Endothelial cell of umbilical vein (primary cell): ENCODE data around the gene NAV3. TPM values are rescaled to one million over a fixed set of nuclear protein-coding genes. Genes with fewer than 3 reads are reported as not detected.

Experiments
- BruUV-seq: library from RNA; stranded (reverse); fragments of 400-500 nt; replicated peaks from 2 replicates; lab custom pipeline; 2021; lab: Mats Ljungman, UMichigan
- CTCF ChIA-PET: fragments of 300-600, 350-600 bp; sonication (Branson Sonifier 250); formaldehyde crosslinking; loops from one replicate; lab custom pipeline; 2021; ENCODE audit warnings: antibody characterized with exemption, inconsistent platforms; lab: Charles Lee
- POLR2A ChIA-PET: fragments of 300-600, 350-600 bp; sonication (Branson Sonifier 250); formaldehyde crosslinking; loops from one replicate; lab custom pipeline; 2021; ENCODE audit warnings: antibody characterized with exemption, inconsistent platforms; lab: Charles Lee
- DNase-seq: peaks from one replicate; pipeline ENCODE4 v3.0.0-alpha.2; 2011; ENCODE audit warnings: low read depth, low spot score
- FAIRE-seq: peaks from 2 replicates; lab custom pipeline; 2011; peaks lifted over from hg19 to GRCh38; lab: Jason Lieb, UNC
- H2AFZ ChIP-seq: 2 replicates; pipeline ENCODE4 v1.6.0; 2012; ENCODE audit warnings: low read depth, low read length, control low read depth, inconsistent platforms
- H3K27ac ChIP-seq: 2 replicates; pipeline ENCODE4 v1.5.1; 2011; ENCODE audit warnings: low read depth, mild to moderate bottlenecking, control low read depth, low read length, moderate library complexity; ENCODE audit not compliant: insufficient read depth
- H3K27me3 ChIP-seq, 2 experiments: 2 replicates each; pipeline versions ENCODE4 v1.6.0 to v1.6.1; 2011; ENCODE audit warnings: low read length in 2 of 2, mixed read lengths in 1 of 2; ENCODE audit not compliant: control insufficient read depth in 2 of 2, insufficient read depth in 2 of 2
- H3K36me3 ChIP-seq, 2 experiments: 2 replicates in 1 of 2; 3 replicates in 1 of 2; pipeline ENCODE4 v1.5.1; 2011; ENCODE audit warnings: low read length in 2 of 2, mild to moderate bottlenecking in 1 of 2, moderate library complexity in 1 of 2; ENCODE audit not compliant: control insufficient read depth in 2 of 2, insufficient read depth in 2 of 2; ENCODE audit errors: extremely low read depth in 1 of 2
- H3K4me1 ChIP-seq: 3 replicates; pipeline ENCODE4 v1.5.1; 2011; ENCODE audit warnings: mild to moderate bottlenecking, low read length; ENCODE audit not compliant: control insufficient read depth, insufficient read depth; ENCODE audit errors: extremely low read depth
- H3K4me2 ChIP-seq: 2 replicates; pipeline ENCODE4 v1.6.1; 2011; ENCODE audit warnings: low read length, control low read depth, mixed read lengths; ENCODE audit not compliant: insufficient read depth
- H3K4me3 ChIP-seq, 3 experiments: fragments of 200-600 bp in 1 of 3; sonication (generic), shearing (Covaris generic) in 1 of 3; replicated peaks in 1 of 3; 2 replicates each; pipeline ENCODE4 v1.5.1; 2011 to 2016; ENCODE audit warnings: control low read depth in 3 of 3, low read length in 3 of 3, mild to moderate bottlenecking in 2 of 3, inconsistent platforms in 1 of 3, low read depth in 1 of 3, moderate library complexity in 1 of 3; ENCODE audit not compliant: insufficient read depth in 1 of 3
- H3K79me2 ChIP-seq: 2 replicates; pipeline ENCODE4 v1.6.0; 2012; ENCODE audit warnings: low read length, inconsistent platforms; ENCODE audit not compliant: control insufficient read depth, insufficient read depth
- H3K9ac ChIP-seq: replicated peaks from 2 replicates; pipeline ENCODE3; 2011; ENCODE audit warnings: low read length, control low read depth; ENCODE audit not compliant: insufficient read depth; ENCODE audit errors: extremely low read depth
- H3K9me1 ChIP-seq: replicated peaks from 3 replicates; pipeline ENCODE4 v1.6.0; 2011; ENCODE audit warnings: mild to moderate bottlenecking, low read length; ENCODE audit not compliant: control insufficient read depth, insufficient read depth; ENCODE audit errors: extremely low read depth
- H3K9me3 ChIP-seq: replicated peaks from 2 replicates; pipeline ENCODE4 v1.5.1; 2012; ENCODE audit warnings: low read length, inconsistent platforms; ENCODE audit not compliant: control insufficient read depth, insufficient read depth
- H4K20me1 ChIP-seq: replicated peaks from 2 replicates; pipeline ENCODE3; 2011; ENCODE audit warnings: mild to moderate bottlenecking, low read length; ENCODE audit not compliant: control insufficient read depth, insufficient read depth; ENCODE audit errors: extremely low read depth
- EZH2 ChIP-seq: IDR thresholded peaks from 2 replicates; pipeline ENCODE4 v1.6.1; 2012; ENCODE audit warnings: borderline replicate concordance, low read depth, mild to moderate bottlenecking, moderate library complexity, low read length, inconsistent platforms; ENCODE audit not compliant: severe bottlenecking
- FOS ChIP-seq: IDR thresholded peaks from 2 replicates; pipeline ENCODE4 v1.6.1; 2011; ENCODE audit warnings: mild to moderate bottlenecking, low read length, moderate library complexity, borderline replicate concordance; ENCODE audit not compliant: insufficient read depth
- GATA2 ChIP-seq: IDR thresholded peaks from 2 replicates; pipeline ENCODE4 v1.7.0; 2011; ENCODE audit warnings: low read depth, mild to moderate bottlenecking, moderate library complexity, mixed read lengths, low read length; ENCODE audit not compliant: insufficient read length, insufficient read depth
- JUN ChIP-seq: IDR thresholded peaks from 2 replicates; pipeline ENCODE4 v1.6.1; 2011; ENCODE audit warnings: borderline replicate concordance, low read depth; ENCODE audit not compliant: insufficient read length, insufficient read depth
- MYC ChIP-seq: IDR thresholded peaks from one replicate; pipeline ENCODE4 v1.6.1; 2011; ENCODE audit warnings: mild to moderate bottlenecking, low read depth, low read length
- POLR2A ChIP-seq: IDR thresholded peaks from 2 replicates; pipeline ENCODE4 v1.6.1; 2012; ENCODE audit warnings: low read depth, mild to moderate bottlenecking, control low read depth, low read length
- POLR2AphosphoS5 ChIP-seq: IDR thresholded peaks from 2 replicates; pipeline ENCODE4 v1.6.1; 2012; ENCODE audit warnings: low read depth, mild to moderate bottlenecking, control low read depth, low read length, moderate library complexity; ENCODE audit not compliant: insufficient read depth
- dilution Hi-C: fragments of 300-500 bp; cut with MboI; formaldehyde crosslinking; loops from one replicate; pipeline ENCODE4 v1.15.0; 2019; ENCODE audit warnings: low sequenced_read_pairs; ENCODE audit not compliant: extremely low pct_ligation_motif_present
- intact Hi-C: fragments of 100-400 bp; cut with micrococcal nuclease; formaldehyde crosslinking; loops from one replicate; pipeline ENCODE4 v1.10.0; 2022
- polyA plus RNA-seq, 4 experiments: library from polyadenylated mRNA; depleted of rRNA in 3 of 4; stranded (reverse) in 3 of 4; unstranded in 1 of 4; fragments of >200 nt; gene quantifications; 2 replicates each; pipeline versions ENCODE4 v1.2.1 to v1.2.3, GENCODE V29; 2011 to 2012; ENCODE audit warnings: missing spikeins in 1 of 4
- total RNA-seq: library from RNA; stranded (reverse); gene quantifications from 2 replicates; pipeline ENCODE4 v1.2.3, GENCODE V29; 2021
- TF ChIP-seq, protein P1 (sequence below): IDR thresholded peaks from 2 replicates; pipeline ENCODE4 v1.6.1; 2011; ENCODE audit not compliant: insufficient read depth, insufficient read length
- TF ChIP-seq, protein P2 (sequence below), 2 donors: IDR thresholded peaks; 1 replicate in 1 of 2; 2 replicates in 1 of 2; pipeline ENCODE4 v1.5.1; 2011; ENCODE audit warnings: low read length in 2 of 2, mild to moderate bottlenecking in 2 of 2, moderate library complexity in 2 of 2, control low read depth in 1 of 2, inconsistent platforms in 1 of 2, low read depth in 1 of 2; ENCODE audit not compliant: insufficient read depth in 1 of 2; ENCODE audit errors: extremely low read depth in 1 of 2

Gene NAV3
- total and polyA plus RNA-seq, 2 donors (not counting 3 experiments of a cell fraction or from before 2014, with no cell fraction given): 6.7 to 40.1 TPM

DNA sequence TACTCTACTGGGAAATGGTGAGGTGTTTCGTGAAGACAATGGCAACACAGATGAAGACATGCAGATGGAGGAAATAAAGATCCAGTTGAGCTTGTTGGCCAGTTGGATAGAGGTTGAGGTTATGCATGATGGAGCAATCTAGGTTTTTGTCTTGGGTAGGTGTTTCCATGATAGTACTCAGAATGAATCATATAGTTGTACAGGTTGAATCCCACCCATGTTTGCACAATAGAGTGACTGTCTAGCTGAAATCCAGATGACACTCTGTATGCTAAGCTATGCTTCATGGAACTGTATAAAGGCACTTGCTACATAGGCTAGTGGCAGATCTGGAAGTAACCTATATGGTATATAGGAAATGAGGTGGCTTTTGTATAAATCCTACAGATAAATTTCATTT, 264.9 kb downstream of the NAV3 start:
- no peak overlapping the region for H3K9ac ChIP-seq
- H3K27me3 ChIP-seq: no peaks in the 10 kb centered on the region
- H3K79me2 ChIP-seq: peaks cover 3% of the 10 kb centered on the region
- BruUV-seq: no TSS peak
- H4K20me1 ChIP-seq: no peaks in the 10 kb centered on the region
- ChIA-PET POLR2A (no interaction called here), CTCF (interaction anchor here (1.6 to 1.7 kb wide), 2 partner anchors 9 to 98 kb away, joined by 4 to 9 read pairs; no protein-coding TSS in a partner anchor)
- H3K4me2 ChIP-seq: no peak overlapping the region
- no peaks in the 10 kb centered on the region for H3K9me3 ChIP-seq
- H3K36me3 ChIP-seq: no peaks in the 10 kb centered on the region
- H3K4me3 ChIP-seq: no peak overlapping the region
- H2AFZ ChIP-seq: no peak overlapping the region
- intact Hi-C loops: no loop called here
- dilution Hi-C loops: no loop called here
- H3K9me1 ChIP-seq: no peaks in the 10 kb centered on the region
- TF ChIP-seq, protein P1, sequence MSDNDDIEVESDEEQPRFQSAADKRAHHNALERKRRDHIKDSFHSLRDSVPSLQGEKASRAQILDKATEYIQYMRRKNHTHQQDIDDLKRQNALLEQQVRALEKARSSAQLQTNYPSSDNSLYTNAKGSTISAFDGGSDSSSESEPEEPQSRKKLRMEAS: no peak
- TF ChIP-seq POLR2AphosphoS5: no peak
- TF ChIP-seq, protein P2, sequence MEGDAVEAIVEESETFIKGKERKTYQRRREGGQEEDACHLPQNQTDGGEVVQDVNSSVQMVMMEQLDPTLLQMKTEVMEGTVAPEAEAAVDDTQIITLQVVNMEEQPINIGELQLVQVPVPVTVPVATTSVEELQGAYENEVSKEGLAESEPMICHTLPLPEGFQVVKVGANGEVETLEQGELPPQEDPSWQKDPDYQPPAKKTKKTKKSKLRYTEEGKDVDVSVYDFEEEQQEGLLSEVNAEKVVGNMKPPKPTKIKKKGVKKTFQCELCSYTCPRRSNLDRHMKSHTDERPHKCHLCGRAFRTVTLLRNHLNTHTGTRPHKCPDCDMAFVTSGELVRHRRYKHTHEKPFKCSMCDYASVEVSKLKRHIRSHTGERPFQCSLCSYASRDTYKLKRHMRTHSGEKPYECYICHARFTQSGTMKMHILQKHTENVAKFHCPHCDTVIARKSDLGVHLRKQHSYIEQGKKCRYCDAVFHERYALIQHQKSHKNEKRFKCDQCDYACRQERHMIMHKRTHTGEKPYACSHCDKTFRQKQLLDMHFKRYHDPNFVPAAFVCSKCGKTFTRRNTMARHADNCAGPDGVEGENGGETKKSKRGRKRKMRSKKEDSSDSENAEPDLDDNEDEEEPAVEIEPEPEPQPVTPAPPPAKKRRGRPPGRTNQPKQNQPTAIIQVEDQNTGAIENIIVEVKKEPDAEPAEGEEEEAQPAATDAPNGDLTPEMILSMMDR (IDR thresholded peaks at IDR 0.05; ENCODE audit: extremely low read depth in 1 of 2, insufficient read depth in 1 of 2, low read depth in 1 of 2, low read length in 2 of 2): no peak
- TF ChIP-seq JUN: no peak
- no peak for TF ChIP-seq POLR2A
- no peak for TF ChIP-seq GATA2
- no peak for TF ChIP-seq EZH2
- no peak for TF ChIP-seq MYC
- no peak for TF ChIP-seq FOS
- DNase-seq (no peak), FAIRE-seq (no peak)
- no peak overlapping the region for H3K27ac ChIP-seq
- no peaks in the 10 kb centered on the region for H3K4me1 ChIP-seq
